Gastrocnemius medialis (tissue), 4 donors: ENCODE measurements around the gene LMTK3.

ENCODE experiments used
- CTCF ChIP-seq, 5 experiments: fragments of 450-650 bp in 3 of 5; fragments of 200-600 bp in 2 of 5; sonication (generic) in 2 of 5; IDR thresholded peaks in 4 of 5; conservative IDR thresholded peaks in 1 of 5; 1 replicate in 4 of 5; 2 replicates in 1 of 5; pipeline ENCODE4 v1.5.1; 2016 to 2019; ENCODE audit warnings: antibody characterized with exemption in 5 of 5, mild to moderate bottlenecking in 3 of 5, moderate library complexity in 3 of 5
- POLR2A ChIP-seq, 2 donors: fragments of 450-650 bp; IDR thresholded peaks; one replicate each; pipeline ENCODE4 v1.6.1; 2017; ENCODE audit warnings: antibody characterized with exemption in 2 of 2, mild to moderate bottlenecking in 2 of 2, moderate library complexity in 2 of 2

- TF ChIP-seq CTCF (IDR thresholded peaks at IDR 0.05 in 4 of 5, conservative IDR thresholded peaks at IDR 0.05 in 1 of 5) (peak; percentile 10 to 52 (median 37)), POLR2A (IDR thresholded peaks at IDR 0.05) (no peak)
These were observed 66.4 kb downstream of the LMTK3 start for GRCh38 chr19:48445256-48445605.
